Measurements from ENCODE around the gene SLC27A3.
"Not testable (repeated sequence)": the region's sequence is repeated elsewhere in the genome, so short reads cannot be mapped to it uniquely, and the experiment has no call there.

Gene SLC27A3

DNA sequence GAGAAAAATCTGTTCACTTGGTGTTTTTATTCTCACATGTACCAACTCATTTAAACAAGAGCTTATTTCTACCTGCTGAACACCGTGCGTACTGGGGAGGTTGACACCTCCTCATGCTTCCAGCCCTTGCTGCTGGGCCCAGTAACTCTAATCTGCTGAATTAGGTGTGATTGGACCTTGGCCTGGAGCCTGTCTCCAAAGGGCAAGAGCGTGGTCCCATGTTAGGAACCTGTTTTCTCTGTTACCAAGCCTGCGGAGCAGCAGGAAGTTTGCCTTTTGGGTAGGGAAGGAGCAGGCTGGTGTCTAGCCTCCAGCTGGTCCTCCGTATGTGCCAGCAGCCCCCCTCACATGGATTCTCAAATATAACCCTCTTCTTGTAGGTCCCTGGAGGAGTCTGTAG, 10.9 kb upstream of the SLC27A3 start:
- H3K4me1 ChIP-seq, result no peaks in the 10 kb centered on the region
- TF ChIP-seq, protein P1, sequence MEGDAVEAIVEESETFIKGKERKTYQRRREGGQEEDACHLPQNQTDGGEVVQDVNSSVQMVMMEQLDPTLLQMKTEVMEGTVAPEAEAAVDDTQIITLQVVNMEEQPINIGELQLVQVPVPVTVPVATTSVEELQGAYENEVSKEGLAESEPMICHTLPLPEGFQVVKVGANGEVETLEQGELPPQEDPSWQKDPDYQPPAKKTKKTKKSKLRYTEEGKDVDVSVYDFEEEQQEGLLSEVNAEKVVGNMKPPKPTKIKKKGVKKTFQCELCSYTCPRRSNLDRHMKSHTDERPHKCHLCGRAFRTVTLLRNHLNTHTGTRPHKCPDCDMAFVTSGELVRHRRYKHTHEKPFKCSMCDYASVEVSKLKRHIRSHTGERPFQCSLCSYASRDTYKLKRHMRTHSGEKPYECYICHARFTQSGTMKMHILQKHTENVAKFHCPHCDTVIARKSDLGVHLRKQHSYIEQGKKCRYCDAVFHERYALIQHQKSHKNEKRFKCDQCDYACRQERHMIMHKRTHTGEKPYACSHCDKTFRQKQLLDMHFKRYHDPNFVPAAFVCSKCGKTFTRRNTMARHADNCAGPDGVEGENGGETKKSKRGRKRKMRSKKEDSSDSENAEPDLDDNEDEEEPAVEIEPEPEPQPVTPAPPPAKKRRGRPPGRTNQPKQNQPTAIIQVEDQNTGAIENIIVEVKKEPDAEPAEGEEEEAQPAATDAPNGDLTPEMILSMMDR (IDR thresholded peaks at IDR 0.05), result no peak
- no peaks in the 10 kb centered on the region for H3K9me3 ChIP-seq
- no peaks in the 10 kb centered on the region for H3K27me3 ChIP-seq
- DNase-seq, result no peak
- intact Hi-C loops (cut with DNase I; ENCODE audit: low total_unique reads), result no loop called here
- H3K36me3 ChIP-seq, result peaks cover 61 to 99% (median 89%) of the 10 kb centered on the region in 3 donors
- H3K27ac ChIP-seq, result no peak overlapping the region
- no peak overlapping the region for H3K4me3 ChIP-seq

GRCh38 chr1:153766663-153767062, 8.5 kb upstream of the SLC27A3 start:
- H3K27ac ChIP-seq; intact Hi-C loops (cut with DNase I; ENCODE audit: low total_unique reads); H3K4me3 ChIP-seq; H3K27me3 ChIP-seq; DNase-seq; H3K9me3 ChIP-seq; H3K4me1 ChIP-seq: not testable (repeated sequence)
- H3K36me3 ChIP-seq, result peaks cover 72 to 99% (median 88%) of the 10 kb centered on the region in 3 donors

GRCh38 chr1:153767519-153767918, 7.7 kb upstream of the SLC27A3 start:
- TF ChIP-seq, protein P1 (IDR thresholded peaks at IDR 0.05), result no peak
- H3K27ac ChIP-seq, result no peak overlapping the region
- DNase-seq, result no peak
- no peaks in the 10 kb centered on the region for H3K9me3 ChIP-seq
- peaks cover 68 to 99% (median 89%) of the 10 kb centered on the region in 3 donors for H3K36me3 ChIP-seq
- intact Hi-C loops (cut with DNase I; ENCODE audit: low total_unique reads), result no loop called here
- peaks cover 0 to under 1% (median 0%) of the 10 kb centered on the region in 4 donors for H3K4me1 ChIP-seq
- H3K27me3 ChIP-seq, result no peaks in the 10 kb centered on the region
- no peak overlapping the region for H3K4me3 ChIP-seq

DNA sequence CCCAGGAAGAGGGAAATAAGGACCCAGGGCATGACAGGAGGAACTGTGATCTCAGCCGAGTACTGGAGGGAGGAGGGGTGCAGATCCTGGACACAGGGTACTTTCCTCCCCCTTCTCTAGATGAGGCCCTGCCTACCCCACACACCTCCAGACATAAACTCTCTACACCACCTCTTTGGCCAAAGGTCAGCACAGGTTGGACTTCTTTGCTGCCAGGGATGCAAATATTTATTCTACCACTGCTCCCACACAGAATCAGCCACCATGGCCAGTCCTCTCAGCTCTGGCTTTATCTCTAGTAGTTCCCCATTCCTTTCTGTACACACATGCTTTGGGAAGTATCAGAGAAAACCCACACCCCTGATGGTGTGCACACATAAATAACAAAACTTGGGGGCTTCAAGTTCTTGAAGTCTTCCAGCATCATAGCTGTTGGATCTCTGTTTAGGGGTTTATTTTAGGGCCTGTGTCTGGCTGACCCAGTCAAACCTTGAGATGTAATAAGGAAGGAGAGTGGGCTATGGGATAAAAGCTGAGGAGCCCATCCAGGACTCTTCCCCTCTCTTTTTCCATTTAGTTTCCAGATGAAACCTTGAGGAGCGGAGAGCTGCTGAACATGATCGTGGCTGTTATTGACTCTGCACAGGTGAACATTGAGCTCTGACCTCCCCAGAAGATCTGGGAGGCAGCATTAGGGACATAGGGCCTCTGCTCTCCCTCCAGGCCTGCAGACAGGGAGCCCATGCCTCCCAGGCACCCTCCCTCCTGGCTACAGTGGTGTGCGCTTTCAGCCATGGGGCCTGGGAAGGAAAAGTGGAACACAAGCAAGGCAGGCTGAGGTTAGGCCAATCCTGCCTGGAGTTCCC, 6.7 kb upstream of the SLC27A3 start:
- intact Hi-C loops (cut with DNase I; ENCODE audit: low total_unique reads), result no loop called here
- TF ChIP-seq, protein P1 (IDR thresholded peaks at IDR 0.05), result no peak
- DNase-seq, result no peak
- H3K4me1 ChIP-seq, result peaks cover 0 to 10% (median 2%) of the 10 kb centered on the region in 4 donors
- H3K4me3 ChIP-seq, result no peak overlapping the region
- H3K9me3 ChIP-seq, result no peaks in the 10 kb centered on the region
- no peaks in the 10 kb centered on the region for H3K27me3 ChIP-seq
- peaks cover 70 to 99% (median 87%) of the 10 kb centered on the region in 3 donors for H3K36me3 ChIP-seq
- no peak overlapping the region for H3K27ac ChIP-seq

DNA sequence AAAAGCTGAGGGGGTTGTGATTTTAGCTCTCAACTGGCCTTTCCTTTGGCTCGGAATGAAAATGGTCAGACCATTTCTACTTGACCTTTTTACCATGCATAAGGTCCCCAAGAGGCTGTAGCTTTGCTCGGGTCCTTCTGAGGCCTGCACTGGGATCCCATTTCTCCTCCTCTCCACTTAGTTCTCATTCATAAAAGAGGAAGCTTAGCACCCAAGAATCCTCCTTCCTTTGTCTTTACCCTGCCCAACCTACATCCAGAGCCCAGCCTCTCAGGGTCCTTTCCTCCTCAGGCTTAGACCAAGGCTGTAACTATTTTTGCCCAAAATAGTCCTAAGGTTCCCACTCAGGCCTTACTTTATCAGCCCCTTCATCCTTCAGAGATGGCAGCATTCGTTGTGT, 6.0 kb upstream of the SLC27A3 start:
- no peaks in the 10 kb centered on the region for H3K27me3 ChIP-seq
- DNase-seq, result no peak
- peaks cover 0 to 17% (median 8%) of the 10 kb centered on the region in 4 donors for H3K4me1 ChIP-seq
- intact Hi-C loops (cut with DNase I; ENCODE audit: low total_unique reads), result no loop called here
- no peak overlapping the region for H3K4me3 ChIP-seq
- no peaks in the 10 kb centered on the region for H3K9me3 ChIP-seq
- H3K27ac ChIP-seq, result peak overlapping the region in 1 of 2 donors; percentile 0
- TF ChIP-seq, protein P1 (IDR thresholded peaks at IDR 0.05), result no peak
- peaks cover 69 to 93% (median 81%) of the 10 kb centered on the region in 3 donors for H3K36me3 ChIP-seq

DNA sequence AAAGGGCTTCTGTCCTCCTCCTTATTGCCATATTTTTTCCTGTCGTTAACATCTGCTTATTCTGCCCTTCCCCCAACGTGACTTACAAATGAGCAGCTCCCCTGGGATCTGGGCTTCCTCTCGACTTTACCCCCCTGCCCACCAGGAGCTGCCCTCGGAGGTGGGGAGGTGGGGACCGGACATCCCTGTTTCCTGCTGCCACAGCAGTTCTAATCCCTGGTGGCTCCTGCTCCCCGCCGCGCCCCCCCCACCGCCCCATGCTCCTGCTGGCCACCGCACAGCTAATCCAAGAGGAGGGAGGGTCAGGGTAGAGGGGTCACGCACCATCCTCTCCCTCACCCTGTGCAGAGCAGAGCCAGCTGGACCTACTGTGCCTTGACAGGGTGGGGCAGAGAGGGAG, 4.4 kb upstream of the SLC27A3 start:
- TF ChIP-seq, protein P1 (IDR thresholded peaks at IDR 0.05), result no peak
- H3K36me3 ChIP-seq, result peaks cover 53 to 77% (median 67%) of the 10 kb centered on the region in 3 donors
- no peaks in the 10 kb centered on the region for H3K9me3 ChIP-seq
- intact Hi-C loops (cut with DNase I; ENCODE audit: low total_unique reads), result no loop called here
- H3K4me1 ChIP-seq, result peaks cover 0 to 26% (median 15%) of the 10 kb centered on the region in 4 donors
- H3K27ac ChIP-seq, result peak overlapping the region; percentile 50 to 91
- no peak for DNase-seq
- no peak overlapping the region for H3K4me3 ChIP-seq
- no peaks in the 10 kb centered on the region for H3K27me3 ChIP-seq
